C4-2B (cell line): Measurements from ENCODE around the gene CYB5R3.

ENCODE experiments used
- CTCF ChIP-seq: fragments of 450-650 bp; conservative IDR thresholded peaks from 2 replicates; pipeline ENCODE4 v1.5.1; 2017; ENCODE audit warnings: mild to moderate bottlenecking
- ZFX ChIP-seq: fragments of 450-650 bp; IDR thresholded peaks from 2 replicates; pipeline ENCODE4 v1.6.1; 2017

DNA sequence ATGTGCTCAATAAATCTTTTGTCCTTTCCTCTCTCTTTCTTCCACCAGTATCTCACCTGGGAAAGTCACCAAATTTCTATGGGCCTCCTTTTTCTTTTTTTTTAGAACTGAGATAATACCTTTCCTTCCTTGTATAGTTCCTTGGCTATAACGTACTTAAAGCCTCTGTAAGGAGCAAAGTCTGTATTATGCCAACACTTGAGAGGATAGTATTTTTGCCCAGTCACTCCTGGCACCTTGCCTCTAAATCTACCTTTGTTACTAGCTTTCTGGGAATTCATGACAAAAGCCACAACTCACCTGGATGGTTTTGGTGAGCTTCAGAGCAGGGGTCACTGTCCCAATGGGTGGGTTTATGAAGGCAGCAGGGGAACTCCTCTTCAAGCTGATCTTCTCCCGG lies 46.7 kb downstream of the CYB5R3 start:
- TF ChIP-seq CTCF = no peak
- no peak for TF ChIP-seq ZFX
